Activated naive CD8-positive, alpha-beta T cell treated with anti-CD3 and anti-CD28 coated beads, Interleukin-2, amount 50 U/mL, for 16 hours (primary cell): ENCODE results near the gene ST3GAL3.

Experiments used
- DNase-seq: peaks from one replicate; pipeline ENCODE4 v3.0.0-alpha.2; 2020; ENCODE audit warnings: low read depth, low spot score

Gene ST3GAL3

GRCh38 chr1:43979528-43980254 is 272.4 kb downstream of the ST3GAL3 start:
- DNase-seq: no peak

DNA sequence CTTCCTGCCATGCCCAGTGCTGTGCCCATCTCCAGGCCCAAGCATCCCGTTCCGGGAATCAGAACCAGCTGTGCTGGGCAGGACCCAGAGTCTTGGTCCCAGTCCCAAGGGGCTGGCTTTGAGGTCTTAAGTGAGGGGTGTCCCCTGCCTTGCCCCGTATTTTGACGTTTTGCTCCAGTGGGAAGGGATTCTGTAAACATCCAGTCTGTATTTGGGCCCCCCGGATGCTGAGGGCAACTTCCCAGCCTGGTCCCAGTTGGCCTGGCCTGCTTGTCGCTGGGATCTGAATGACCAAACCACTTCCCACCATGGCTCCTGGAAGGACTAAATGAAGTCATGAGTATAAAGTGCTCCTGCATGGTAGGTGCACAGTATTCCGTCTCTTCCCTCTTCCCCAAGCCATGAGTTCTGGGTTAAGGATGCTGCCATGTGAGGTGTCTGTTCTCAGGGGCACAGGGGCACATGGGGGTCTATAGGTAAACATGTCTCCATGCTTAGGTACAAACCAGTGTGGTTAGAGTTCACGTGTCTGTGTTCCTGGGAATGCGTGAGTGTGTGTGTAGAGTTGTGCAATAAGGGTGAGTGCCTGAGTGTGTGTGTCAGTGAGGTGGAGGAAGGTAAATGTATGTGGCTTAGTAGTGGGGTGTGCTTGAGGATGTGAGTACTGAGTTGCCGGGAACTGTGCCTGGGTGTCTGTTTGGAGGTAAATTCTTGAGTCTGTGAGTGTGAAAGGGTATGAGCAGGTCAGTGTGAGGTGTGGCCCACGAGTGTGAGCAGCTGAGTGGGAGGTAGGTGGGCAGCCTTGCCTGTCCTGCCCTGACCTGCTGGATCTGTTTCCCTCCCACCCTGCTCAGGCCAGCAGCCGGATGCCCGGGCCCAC is 273.2 kb downstream of the ST3GAL3 start:
- no peak for DNase-seq
